ENCODE measurements around the gene ASCC1.

ASCC1 gene

DNA sequence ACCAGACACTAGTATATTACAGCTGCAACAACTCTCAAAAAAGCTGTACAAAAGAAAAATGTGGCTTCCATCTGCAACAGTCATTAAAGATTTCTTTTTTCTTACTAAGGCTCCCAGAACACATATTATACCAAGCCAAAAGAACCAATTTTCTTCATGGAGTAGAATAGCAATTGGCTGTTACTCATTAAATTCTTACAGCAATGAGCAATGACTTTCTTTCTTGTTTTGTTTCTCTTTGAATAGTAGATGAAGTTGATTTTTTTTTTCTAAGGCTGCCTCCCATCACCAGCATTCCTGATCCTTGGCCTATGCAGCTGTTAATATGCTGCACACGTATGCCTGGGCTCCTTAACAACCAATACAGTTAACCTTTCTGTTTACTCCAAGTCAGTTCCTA, 91.1 kb downstream of the ASCC1 start:
- TF ChIP-seq CTCF (IDR thresholded peaks at IDR 0.05; ENCODE audit: low read depth, low read length, poor library complexity, severe bottlenecking) (no peak), EZH2phosphoT487 (IDR thresholded peaks at IDR 0.05; ENCODE audit: borderline replicate concordance, low read length) (no peak)
- Histone ChIP-seq H3K4me1 (ENCODE audit: control insufficient read depth, low read length) (0 out of 2 replicates have a peak, but pooled peaks cover 3% of the 10 kb centered on the region), H3K36me3 (ENCODE audit: control insufficient read depth, low read length) (peaks cover 13% of the 10 kb centered on the region), H3K4me2 (ENCODE audit: low read length) (no peak overlapping the region), H3K79me2 (ENCODE audit: control insufficient read depth, low read length) (no peaks in the 10 kb centered on the region), H3K27ac (ENCODE audit: low read depth, low read length) (no peak overlapping the region), H3K4me3 (ENCODE audit: low read length) (no peak overlapping the region), H3K9me2 (replicated peaks; ENCODE audit: control insufficient read depth, low read length) (no peaks in the 10 kb centered on the region), H3K27me3 (ENCODE audit: control insufficient read depth, low read length) (no peaks in the 10 kb centered on the region), H4K20me1 (ENCODE audit: control insufficient read depth, insufficient read depth, low read depth, low read length) (no peaks in the 10 kb centered on the region), H3K9me3 (ENCODE audit: control insufficient read depth, insufficient read depth, low read length) (no peaks in the 10 kb centered on the region), H3F3A (ENCODE audit: control insufficient read depth, insufficient read depth) (0 out of 2 replicates have a peak, but pooled peaks cover 2% of the 10 kb centered on the region)

GRCh38 chr10:72124381-72124780, 91.7 kb downstream of the ASCC1 start:
- no peaks in the 10 kb centered on the region for H3K79me2 ChIP-seq (ENCODE audit: control insufficient read depth, low read length)
- H3K4me2 ChIP-seq (ENCODE audit: low read length): no peak overlapping the region
- no peak for TF ChIP-seq EZH2phosphoT487 (IDR thresholded peaks at IDR 0.05; ENCODE audit: borderline replicate concordance, low read length)
- no peak for TF ChIP-seq CTCF (IDR thresholded peaks at IDR 0.05; ENCODE audit: low read depth, low read length, poor library complexity, severe bottlenecking)
- H3F3A ChIP-seq (ENCODE audit: control insufficient read depth, insufficient read depth): 0 out of 2 replicates have a peak, but pooled peaks cover 2% of the 10 kb centered on the region
- no peaks in the 10 kb centered on the region for H3K9me2 ChIP-seq (replicated peaks; ENCODE audit: control insufficient read depth, low read length)
- H4K20me1 ChIP-seq (ENCODE audit: control insufficient read depth, insufficient read depth, low read depth, low read length): no peaks in the 10 kb centered on the region
- 0 out of 2 replicates have a peak, but pooled peaks cover 3% of the 10 kb centered on the region for H3K4me1 ChIP-seq (ENCODE audit: control insufficient read depth, low read length)
- H3K9me3 ChIP-seq (ENCODE audit: control insufficient read depth, insufficient read depth, low read length): no peaks in the 10 kb centered on the region
- H3K4me3 ChIP-seq (ENCODE audit: low read length): no peak overlapping the region
- no peaks in the 10 kb centered on the region for H3K27me3 ChIP-seq (ENCODE audit: control insufficient read depth, low read length)
- H3K36me3 ChIP-seq (ENCODE audit: control insufficient read depth, low read length): peaks cover 15% of the 10 kb centered on the region
- H3K27ac ChIP-seq (ENCODE audit: low read depth, low read length): no peak overlapping the region

GRCh38 chr10:72123616-72124015, 92.5 kb downstream of the ASCC1 start:
- Histone ChIP-seq H3K9me2 (replicated peaks; ENCODE audit: control insufficient read depth, low read length) (no peaks in the 10 kb centered on the region), H3K79me2 (ENCODE audit: control insufficient read depth, low read length) (no peaks in the 10 kb centered on the region), H3K9me3 (ENCODE audit: control insufficient read depth, insufficient read depth, low read length) (no peaks in the 10 kb centered on the region), H3K36me3 (ENCODE audit: control insufficient read depth, low read length) (peaks cover 17% of the 10 kb centered on the region), H3F3A (ENCODE audit: control insufficient read depth, insufficient read depth) (0 out of 2 replicates have a peak, but pooled peaks cover 2% of the 10 kb centered on the region), H3K4me1 (ENCODE audit: control insufficient read depth, low read length) (0 out of 2 replicates have a peak, but pooled peaks cover 3% of the 10 kb centered on the region), H3K27ac (ENCODE audit: low read depth, low read length) (no peak overlapping the region), H4K20me1 (ENCODE audit: control insufficient read depth, insufficient read depth, low read depth, low read length) (no peaks in the 10 kb centered on the region), H3K4me2 (ENCODE audit: low read length) (no peak overlapping the region), H3K27me3 (ENCODE audit: control insufficient read depth, low read length) (no peaks in the 10 kb centered on the region), H3K4me3 (ENCODE audit: low read length) (no peak overlapping the region)
- TF ChIP-seq CTCF (IDR thresholded peaks at IDR 0.05; ENCODE audit: low read depth, low read length, poor library complexity, severe bottlenecking): no peak
